NCI-H460 (cell line): ENCODE results near the gene DICER1. TPM values are rescaled to one million over a fixed set of nuclear protein-coding genes. Genes with fewer than 3 reads are reported as not detected.
A peak's percentile ranks its signal among the peaks of the same experiment; 100 is the strongest.
"Not testable (repeated sequence)": the region's sequence is repeated elsewhere in the genome, so short reads cannot be mapped to it uniquely, and the experiment has no call there.

Experiments
- DNase-seq: peaks from one replicate; pipeline ENCODE4 v3.0.0-alpha.2; 2016; ENCODE audit warnings: low read depth; ENCODE audit errors: extremely low read depth
- total RNA-seq: library from RNA; depleted of rRNA; stranded (reverse); fragments of >200 nt; shearing (Covaris generic); gene quantifications from 2 replicates; pipeline ENCODE4 v1.2.3, GENCODE V29; 2014

Gene DICER1
- total RNA-seq, 1 experiment from 2014 or later: 32.8 TPM

DNA sequence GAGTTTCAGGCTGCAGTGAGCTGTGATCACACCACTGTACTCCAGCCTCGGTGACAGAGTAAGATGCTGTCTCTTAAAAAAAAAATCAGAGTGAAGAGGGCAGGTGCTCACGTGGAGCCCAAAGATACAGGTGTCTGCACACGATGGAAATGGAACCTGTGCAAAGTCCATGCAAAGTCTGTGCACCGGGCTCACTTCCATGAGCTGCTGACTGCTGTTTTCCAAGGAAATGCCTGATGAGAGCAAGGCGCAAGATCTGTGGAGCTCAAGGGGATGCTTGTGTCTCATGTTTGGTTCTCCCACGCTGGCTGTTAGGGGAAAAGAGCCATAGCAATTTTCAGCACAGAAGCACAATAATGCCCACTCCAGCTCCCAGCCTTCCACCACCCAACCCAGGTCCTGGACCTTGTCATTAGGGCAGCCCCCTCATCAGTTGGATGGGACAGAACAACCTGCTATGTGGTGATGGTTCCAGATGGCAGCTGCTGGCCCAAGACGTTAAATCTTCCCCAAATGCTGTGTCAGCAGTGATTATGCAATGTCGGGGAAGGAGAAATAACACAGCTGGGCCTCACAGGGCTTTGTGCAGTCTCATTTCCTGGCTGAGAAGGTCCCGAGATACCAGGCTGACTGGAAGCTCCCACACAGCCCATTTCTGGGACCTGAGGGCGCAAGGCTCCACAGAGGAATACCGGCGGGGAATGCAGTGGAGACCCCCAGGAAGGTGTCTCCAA, 27.9 kb upstream of the DICER1 start:
- no peak for DNase-seq

DNA sequence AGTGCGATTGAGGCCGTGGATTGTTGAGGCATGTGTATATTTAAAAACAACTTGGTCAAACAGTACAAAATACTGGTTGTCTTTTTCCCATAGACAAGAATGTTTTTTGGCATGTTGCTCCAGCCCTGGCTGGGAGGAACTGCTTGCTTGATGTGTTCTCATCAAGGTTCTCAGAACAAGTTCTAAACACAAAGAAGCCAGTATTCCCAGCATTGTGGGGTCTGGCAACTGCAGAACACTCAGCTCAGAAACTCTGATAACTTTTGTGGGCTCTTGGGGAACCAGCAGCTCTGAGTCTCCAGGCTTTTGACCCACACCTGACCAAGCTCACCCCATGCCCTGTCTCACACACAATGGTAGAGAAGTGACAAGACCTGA, 27.1 kb upstream of the DICER1 start:
- DNase-seq: no peak

DNA sequence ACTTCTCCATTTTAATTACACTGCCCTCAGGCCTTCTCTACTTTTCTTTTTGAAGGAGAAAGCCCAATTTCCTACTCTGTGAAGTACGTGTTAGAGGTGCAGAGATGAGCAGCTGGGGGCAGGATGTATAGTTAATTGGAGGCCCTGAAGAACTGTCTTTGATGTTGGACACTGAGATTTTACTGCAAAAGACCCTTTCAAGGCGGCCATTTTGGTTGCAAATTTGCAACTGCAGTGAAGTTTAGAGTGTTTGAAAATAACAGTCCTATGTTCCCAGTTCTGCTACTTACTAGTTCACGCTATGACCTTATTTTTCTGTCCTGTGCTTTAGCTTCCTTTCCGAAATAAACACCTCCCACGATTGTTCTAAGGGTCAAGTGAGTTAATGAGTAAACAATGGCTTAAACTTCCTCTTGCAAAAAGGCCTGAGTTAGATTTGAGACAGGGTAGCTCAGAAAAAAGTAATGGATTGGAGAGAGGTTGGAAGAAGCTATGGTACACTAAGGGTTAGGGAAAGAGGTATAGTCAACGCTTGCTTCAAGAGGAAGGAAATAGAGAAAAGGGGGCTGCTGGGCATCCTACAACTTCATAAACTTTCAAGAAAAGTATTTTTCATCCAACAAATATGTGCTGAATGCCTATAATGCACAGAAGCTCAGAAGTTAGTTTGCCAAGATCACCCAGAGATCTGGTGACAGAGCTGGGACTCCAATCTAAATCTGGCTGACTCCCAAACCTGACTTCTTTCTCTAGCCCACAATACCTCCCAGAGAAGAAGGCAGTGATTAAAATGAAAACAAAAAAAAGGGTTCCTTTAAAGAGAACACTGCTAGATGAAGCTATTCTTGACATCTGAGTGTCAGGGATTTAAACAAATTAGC, 26.4 kb upstream of the DICER1 start:
- no peak for DNase-seq

DNA sequence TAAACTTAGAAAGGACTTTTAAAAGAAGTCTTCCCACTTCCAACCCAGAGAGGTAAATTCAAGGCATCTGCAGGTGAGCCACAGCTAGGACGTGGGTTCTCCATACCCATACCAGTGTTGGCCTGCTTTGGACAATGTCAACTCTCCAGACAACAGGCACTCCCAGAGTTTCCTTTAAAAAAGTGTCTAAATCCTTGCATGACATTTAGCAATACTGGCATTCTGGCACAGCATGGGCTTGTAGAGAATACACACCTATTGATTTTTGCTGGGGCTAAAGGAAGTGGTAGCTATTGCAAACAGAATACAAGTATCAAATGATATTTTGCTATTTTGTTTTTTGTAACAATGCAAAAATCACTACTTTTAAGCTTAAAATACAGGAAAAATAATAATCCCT, 25.8 kb upstream of the DICER1 start:
- no peak for DNase-seq

DNA sequence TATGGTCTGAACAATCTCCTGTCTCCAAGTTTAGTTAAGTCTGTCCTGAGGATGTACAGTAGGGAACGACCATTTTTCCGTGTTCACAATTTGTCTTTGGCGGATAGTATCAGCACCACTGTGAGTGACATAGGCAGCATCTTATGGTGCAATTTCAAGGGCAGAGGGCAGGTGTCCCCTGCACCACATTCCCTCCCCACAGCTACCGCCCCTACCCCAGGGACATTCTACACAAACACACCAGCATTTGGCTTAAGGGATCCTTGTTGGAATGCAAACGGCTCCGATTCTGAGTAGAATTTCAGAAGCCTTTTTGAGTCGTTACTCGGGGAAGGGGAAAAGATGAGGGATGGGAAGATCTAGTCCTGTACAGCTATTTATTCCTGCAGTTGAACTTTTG, 25.1 kb upstream of the DICER1 start:
- DNase-seq: no peak

DNA sequence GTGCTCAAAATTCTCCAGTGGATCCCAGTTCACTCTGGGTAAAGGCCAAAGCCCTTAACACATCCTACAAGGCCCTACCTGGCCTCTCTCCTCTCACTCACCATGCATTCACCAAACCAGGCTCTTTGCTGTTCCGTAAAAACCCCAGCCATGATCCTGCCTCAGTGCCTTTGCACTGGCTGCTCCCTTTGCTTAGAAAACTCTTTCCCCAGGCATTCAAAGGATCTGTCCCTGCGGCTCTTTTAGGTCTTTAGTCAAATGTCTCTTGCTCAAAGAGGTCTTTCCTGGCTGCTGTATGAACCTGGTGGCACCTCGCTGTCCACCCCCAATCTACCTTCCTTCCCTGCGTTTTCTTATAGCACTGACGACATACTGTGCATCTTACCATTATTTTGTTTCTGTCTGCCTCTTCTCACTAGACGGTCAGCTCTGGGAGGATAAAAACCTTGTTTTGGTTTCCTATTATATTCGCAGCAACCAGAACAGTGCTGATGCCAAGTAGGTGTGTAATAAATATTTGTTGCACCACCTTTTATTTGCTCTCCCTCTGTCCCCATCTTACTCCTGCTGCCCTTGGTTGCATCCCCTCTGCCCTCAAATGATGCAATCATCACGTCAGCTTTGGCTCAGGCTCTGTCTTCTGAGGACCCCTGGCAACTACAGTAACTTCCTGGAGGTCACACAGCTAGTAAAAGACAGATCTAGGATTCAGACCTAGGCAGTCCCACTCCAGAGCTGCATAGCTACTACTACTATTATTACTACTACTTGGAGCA, 23.8 kb upstream of the DICER1 start:
- DNase-seq: no peak

DNA sequence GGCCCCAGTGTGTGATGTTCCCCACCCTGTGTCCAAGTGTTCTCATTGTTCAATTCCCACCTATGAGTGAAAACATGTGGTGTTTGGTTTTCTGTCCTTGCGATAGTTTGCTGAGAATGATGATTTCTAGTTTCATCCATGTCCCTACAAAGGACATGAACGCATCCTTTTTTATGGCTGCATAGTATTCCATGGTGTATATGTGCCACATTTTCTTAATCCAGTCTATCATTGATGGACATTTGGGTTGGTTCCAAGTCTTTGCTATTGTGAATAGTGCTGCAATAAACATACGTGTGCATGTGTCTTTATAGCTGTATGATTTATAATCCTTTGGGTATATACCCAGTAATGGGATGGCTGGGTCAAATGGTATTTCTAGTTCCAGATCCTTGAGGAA, 18.3 kb upstream of the DICER1 start:
- DNase-seq: not testable (repeated sequence)

DNA sequence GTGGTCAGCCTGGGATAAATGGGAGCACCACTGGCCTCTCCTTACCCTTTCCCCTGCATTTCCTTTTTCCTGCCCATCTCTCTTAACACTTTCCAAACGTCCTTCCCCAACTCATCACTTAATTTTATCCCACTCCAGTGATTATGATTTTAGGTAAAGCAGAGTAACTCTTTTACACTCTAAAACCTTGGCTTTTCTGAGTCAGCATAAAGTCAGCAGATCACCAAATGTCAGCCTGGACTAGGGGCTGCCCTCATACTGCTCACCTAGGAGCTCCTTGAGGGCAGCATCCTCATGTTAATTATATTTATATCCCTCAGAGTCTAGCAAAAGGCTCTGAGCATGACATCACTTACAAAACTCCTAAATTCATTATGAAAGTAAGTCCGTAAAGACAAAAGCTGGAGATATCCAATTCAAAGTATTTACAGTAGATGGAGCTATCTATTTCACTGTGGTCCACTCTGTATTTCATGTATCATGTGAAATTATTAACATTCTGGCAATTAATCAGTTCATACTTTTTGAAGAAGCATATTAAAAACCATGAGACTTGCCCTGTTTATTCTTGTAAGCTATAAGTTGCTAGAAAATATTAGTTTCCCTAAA, 17.0 kb upstream of the DICER1 start:
- DNase-seq: no peak

DNA sequence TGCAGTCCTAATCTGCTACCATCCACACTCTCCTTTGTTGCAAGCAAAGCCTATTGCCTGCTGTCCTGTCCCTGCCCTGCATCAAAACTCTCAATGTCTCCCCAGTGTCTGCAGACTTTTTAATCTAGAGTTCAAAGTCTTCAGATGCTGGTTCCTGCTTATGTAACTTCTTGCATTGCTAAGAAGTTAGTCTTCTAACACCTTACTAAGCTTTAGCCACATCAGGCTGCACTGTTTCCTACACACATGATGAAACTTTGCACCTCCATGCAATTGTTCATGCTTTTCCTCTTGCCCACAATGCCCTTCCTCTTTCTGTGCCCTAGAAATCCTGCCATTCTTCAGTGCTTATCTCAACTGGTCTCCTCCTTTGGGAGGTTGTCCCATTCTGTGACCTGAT, 16.2 kb upstream of the DICER1 start:
- no peak for DNase-seq

DNA sequence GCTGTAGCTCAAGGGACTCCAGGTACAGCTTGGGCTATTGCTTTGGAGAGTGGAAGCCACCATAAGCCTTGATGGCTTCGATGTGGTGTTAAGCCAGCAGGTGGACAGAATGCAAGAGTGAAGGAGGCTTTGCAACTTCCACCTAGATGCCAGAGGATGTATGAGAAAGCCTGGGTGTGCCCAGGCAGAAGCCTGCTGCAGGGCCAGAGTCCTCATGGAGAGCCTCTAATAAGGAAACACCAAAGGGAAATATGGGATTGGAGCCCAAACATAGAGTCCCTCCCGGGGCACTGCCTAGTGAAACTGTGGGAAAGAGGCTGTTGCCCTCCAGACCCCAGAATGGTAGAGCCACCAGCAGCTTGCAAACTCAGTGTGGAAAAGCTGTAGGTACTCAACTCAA, 9.8 kb upstream of the DICER1 start:
- DNase-seq: no peak

DNA sequence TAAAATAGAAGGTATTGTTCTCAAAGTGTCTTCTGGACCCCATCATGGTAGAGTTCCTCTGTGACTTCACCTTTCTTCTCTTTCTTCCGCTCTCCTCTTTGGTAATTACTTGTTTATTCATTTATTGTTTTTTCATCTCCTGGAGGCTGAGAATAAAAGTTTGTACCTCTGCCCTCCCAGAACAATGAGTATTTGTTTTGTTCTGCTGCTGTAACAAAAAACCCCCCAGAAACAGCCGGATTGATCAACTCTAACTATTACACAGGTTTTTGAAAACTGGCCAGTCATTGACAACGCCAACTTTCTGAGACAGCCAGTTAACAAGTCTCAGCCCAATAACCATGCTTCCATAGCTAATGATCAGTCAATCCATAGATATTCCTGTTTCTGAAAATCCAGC, 8.2 kb upstream of the DICER1 start:
- DNase-seq: no peak

DNA sequence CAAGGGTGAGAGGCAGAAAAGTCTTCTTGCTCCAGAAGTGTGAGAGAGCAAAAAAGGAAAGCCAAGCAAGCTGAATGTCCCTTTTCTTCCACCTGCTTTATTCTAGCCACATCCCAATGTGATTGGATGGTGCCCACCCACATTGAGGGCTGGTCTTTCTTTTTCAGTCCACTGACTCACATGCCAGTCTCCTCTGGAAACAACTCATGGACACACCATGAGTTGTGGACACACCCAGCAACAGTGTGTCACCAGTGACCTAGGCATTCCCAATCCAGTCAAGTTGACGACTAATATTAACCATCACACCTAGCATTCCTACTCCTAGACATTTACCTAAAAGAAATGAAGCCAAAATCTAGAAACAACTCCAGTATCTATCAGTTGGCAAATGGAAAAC, 7.2 kb upstream of the DICER1 start:
- no peak for DNase-seq

DNA sequence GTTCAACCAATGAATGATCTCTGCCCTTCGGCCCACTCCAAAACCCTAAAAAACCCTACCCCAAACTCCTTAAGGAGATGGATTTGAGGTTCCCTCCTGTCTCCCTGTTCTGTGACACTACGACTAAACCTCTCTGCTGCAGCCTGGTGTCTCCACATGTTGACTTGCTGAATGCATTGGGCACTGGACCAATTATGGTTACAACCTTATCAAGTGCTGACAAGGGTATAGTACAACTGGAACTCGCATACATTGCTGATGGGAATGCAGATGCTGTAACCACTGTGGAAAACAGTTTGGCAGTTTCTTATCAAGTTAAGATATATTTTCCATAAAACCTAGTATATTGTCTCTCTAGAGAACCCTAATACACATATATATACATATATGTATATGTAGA, 6.3 kb upstream of the DICER1 start:
- no peak for DNase-seq

DNA sequence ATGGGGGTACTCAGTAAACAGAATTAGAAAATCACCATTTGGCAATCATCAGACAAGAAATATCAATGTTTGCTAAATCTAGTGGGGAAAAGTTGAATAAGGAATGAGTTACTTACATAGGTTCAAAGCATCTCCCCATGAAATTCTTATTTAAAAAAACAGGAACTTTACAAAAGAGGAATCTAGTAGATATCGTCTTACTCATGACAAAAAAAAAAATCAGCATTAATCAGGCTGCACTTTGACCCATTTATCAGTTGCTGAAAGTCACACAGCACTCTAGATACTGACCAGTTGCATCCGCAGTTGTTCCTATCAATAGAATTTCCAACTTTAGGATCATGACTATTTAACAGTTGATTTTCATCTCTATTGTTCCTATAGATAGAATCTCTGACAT, 5.8 kb upstream of the DICER1 start:
- no peak for DNase-seq

DNA sequence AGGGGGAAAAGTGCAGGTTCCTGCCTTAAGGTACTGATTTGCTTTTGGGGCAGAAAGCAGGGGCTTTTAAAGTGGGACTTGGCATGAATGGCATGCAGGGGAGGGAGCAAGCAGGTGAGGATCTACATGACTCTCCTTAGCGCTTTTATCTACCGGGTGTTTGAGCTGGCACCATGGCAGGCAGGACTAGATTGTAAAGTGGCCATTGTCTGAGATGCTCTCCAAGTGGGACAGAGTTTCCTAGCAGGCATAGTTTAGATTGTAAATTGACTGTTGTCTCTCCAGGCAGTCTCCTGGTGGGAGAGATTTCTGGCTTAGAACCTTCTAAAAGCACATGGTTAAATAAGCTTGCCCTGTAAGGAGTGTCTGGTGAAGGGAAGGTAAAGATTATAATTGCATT, 5.3 kb upstream of the DICER1 start:
- no peak for DNase-seq

DNA sequence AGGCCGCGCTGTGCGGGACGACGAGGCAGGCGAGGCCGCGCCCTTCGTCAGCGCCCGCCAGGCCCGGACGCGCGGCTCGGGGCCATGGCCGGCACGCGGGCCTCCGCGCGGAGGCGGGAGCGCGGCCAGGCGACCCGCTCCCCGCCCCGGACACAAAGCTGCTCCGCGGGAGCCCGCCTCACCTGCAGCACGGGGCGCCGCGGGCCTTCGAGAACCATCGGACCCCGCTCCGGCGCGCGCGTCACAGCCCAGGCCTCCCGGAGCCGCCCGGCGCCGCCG, 342 bp downstream of the DICER1 start:
- DNase-seq: peak; percentile 7

DNA sequence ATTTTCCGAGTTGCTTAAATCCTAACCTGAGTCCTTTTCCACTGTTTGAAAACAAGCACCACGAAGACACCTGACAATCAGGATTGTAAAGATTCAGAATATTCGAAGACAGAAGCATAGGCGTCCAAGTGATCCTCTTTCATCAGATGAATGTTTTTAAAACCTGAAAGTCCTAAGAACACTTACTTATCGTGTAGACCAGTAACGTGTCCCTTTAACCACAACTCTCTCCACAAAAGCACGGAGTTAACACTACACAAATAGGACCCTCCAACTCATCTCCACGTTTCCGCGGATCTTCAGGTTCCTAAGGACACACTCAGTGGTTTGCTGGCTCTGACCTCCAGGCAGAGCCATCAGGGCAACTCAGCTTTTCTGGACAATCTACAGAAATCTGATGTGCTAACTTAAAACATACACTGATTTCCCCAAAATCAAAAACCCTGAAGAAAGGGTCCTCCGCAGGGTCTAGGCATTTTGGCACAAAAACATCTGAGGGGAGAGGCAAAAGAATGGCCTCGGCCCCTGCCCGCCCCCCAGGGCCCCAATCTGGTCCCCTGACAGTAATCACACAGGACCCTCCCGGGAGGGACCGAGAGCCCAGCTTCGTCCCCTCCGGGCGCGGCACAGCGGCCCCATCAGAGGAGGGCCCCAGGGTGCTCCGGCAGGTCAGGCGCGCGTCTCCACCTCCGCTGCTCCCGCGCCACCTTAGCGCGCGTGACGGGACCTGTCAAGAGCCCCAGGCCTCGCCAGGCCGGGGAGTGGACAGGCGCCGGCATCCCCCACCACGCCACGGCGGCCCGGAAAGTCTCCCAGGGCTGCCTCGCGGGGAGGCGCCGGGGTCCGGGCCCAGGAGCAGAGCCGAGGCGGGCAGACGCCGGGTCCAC, 925 bp downstream of the DICER1 start:
- no peak for DNase-seq

DNA sequence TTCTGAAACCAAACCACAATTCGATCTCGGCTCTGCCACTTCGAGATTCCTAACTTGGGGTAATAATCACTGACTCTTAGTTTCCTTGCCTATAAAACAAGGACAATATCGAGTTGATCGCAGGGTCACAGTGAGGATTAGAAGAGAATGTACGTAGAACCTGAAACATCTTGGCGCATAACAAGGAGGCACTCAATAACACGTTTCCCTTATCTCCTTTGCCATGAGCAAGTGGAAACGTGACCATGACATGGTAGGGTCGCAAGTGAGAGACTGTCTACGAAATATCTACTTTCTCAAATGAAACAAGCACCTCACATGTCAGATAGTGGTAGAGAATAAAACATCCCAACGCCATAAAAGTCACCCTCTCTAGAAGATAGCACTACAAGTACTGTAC, 2.3 kb downstream of the DICER1 start:
- DNase-seq: no peak

DNA sequence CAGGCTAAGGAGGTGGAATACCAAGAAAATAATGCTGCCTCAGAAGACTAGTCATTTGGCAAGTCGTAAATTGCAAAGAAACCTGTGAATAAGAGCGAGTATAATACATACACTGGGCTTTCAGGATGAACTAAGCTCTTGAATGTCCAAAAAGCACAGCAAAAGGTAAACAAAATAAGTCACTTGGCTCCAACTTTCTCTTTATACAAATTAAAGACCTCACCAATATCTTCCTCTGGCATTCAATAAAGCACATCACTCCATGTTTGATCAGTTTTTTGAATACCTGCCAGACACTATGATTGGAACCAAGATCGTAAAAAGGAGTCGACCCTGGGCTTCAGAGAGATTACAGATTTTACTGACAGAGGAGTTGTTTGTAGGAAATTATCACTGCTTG, 3.5 kb downstream of the DICER1 start:
- no peak for DNase-seq

DNA sequence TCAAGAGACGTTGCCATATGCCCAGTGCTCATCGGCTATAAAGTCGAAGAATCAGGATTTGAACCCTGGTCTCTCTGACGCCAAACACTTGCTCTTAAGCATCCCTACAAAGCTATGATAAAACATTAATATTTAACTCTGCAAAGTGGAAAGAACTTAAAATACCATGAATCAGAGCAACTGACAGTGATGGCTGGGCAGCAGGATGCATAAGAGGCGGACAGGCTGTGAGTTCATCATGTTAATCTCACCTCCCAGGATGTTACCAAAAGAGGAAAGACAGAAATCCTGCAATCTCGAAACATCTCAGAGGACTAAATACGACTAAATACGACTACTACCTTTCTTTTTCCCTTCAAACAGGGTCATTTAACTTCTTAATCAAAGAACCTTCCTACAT, 5.8 kb downstream of the DICER1 start:
- no peak for DNase-seq
